ENCODE results near the gene CBFA2T3.

GRCh38 chr16:88962478-88963152 is 14.4 kb downstream of the CBFA2T3 start:
- TF ChIP-seq CTCF (IDR thresholded peaks at IDR 0.05; ENCODE audit: borderline replicate concordance, extremely low read depth, low read length, poor library complexity, severe bottlenecking) (no peak), EZH2 (IDR thresholded peaks at IDR 0.05; ENCODE audit: borderline replicate concordance, low read depth, low read length, severe bottlenecking) (no peak)

All from DND-41 (cell line).